Activated naive CD4-positive, alpha-beta T cell treated with anti-CD3 and anti-CD28 coated beads, Interleukin-2, amount 50 U/mL, for 24 hours (primary cell): Measurements from ENCODE around the gene FGF22.

Experiments used
- H3K27ac Mint-ChIP-seq: one replicate; pipeline ENCODE4 v1.8.0; 2021; ENCODE audit warnings: mild to moderate bottlenecking, mixed read lengths
- H3K27me3 Mint-ChIP-seq: one replicate; pipeline ENCODE4 v1.8.0; 2021; ENCODE audit warnings: mixed read lengths
- H3K36me3 Mint-ChIP-seq: one replicate; pipeline ENCODE4 v1.8.0; 2021; ENCODE audit warnings: mixed read lengths
- H3K4me1 Mint-ChIP-seq: one replicate; pipeline ENCODE4 v1.8.0; 2021; ENCODE audit warnings: mixed read lengths
- H3K4me3 Mint-ChIP-seq: one replicate; pipeline ENCODE4 v1.8.0; 2021; ENCODE audit warnings: mild to moderate bottlenecking, mixed read lengths
- H3K9me3 Mint-ChIP-seq: one replicate; pipeline ENCODE4 v1.8.0; 2021; ENCODE audit warnings: mixed read lengths

The FGF22 gene

DNA sequence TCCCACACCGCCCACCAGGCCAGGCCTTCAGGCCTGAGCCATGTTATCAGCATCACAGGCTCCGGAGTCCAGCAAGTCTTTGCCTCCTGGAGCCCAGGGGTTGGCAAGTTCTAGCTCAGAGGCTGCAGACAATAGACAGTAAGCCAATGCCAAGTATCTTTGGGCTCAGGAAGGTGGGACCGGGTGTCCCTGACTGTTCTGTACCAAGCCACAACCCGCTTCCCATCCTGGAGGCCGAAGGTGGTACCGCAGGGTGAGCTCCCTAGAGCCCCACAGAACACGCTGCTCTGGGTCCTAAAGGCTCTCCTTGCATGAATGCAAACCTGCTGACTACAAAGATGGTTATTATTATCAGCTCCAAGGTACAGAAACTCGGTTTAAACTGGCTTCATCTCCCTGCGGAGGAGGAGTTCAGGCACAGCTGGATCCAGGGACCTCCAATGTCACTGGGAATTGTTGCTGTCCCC lies 31.0 kb downstream of the FGF22 start:
- H3K9me3 Mint-ChIP-seq: no peaks in the 10 kb centered on the region
- peaks cover 9% of the 10 kb centered on the region for H3K27me3 Mint-ChIP-seq
- H3K4me3 Mint-ChIP-seq: no peak overlapping the region
- H3K4me1 Mint-ChIP-seq: peaks cover 4% of the 10 kb centered on the region
- no peak overlapping the region for H3K27ac Mint-ChIP-seq
- no peaks in the 10 kb centered on the region for H3K36me3 Mint-ChIP-seq

DNA sequence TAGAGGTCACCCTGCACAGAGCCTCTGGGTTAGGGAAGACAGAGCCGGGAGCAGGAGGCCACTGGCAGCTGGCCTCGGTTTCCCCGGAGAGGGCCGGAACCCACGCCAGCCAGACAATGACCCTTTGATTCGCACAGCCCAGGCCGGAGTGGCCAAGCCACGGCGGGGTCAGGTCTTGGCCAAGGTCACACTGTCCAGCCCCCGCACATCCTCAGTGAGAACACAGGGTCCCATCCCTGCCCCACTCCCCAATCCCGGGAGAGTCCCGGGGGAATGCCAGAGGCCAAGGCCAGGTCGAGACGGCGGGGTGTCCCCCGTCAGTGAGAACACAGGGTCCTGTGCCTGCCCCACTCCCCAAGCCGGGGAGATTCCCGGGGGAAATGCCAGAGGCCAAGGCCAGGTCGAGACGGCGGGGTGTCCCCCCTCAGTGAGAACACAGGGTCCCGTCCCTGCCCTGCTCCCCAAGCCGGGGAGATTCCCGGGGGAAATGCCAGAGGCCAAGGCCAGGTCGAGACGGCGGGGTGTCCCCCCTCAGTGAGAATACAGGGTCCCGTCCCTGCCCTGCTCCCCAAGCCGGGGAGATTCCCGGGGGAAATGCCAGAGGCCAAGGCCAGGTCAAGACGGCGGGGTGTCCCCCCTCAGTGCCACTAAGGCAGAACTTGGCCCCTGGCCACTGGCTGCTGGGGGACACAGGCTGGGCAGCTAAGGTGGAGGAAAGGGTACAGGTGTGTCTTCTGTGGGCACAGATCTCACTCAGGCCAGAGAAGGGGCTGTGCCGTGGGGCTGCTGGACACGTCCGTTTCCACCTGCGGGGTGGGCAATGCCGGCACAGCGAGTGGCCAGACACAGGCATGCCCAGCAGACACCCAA lies 34.8 kb downstream of the FGF22 start:
- Mint-ChIP-seq H3K4me3 (no peak overlapping the region), H3K9me3 (no peaks in the 10 kb centered on the region), H3K36me3 (no peaks in the 10 kb centered on the region), H3K4me1 (peaks cover 4% of the 10 kb centered on the region), H3K27me3 (peaks cover 6% of the 10 kb centered on the region), H3K27ac (no peak overlapping the region)

DNA sequence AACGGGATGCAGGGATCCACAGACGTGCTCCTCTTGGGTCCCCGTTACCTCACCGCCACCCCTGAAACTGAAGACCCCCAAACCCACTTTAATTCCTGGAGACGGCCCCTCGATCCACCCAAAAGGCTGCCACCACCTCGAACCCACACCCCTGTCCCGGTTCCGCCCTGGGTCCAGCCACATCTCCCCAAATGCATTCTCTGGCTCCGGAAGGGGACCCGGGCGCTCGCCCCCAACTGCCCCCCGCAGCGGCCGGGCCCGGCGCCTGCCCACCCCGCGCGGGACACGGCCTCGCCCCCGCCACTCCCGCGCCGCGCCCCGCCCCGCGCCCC lies 36.3 kb downstream of the FGF22 start:
- no peak overlapping the region for H3K4me3 Mint-ChIP-seq
- H3K9me3 Mint-ChIP-seq: no peaks in the 10 kb centered on the region
- H3K36me3 Mint-ChIP-seq: no peaks in the 10 kb centered on the region
- peaks cover 6% of the 10 kb centered on the region for H3K27me3 Mint-ChIP-seq
- H3K4me1 Mint-ChIP-seq: peaks cover 4% of the 10 kb centered on the region
- no peak overlapping the region for H3K27ac Mint-ChIP-seq

DNA sequence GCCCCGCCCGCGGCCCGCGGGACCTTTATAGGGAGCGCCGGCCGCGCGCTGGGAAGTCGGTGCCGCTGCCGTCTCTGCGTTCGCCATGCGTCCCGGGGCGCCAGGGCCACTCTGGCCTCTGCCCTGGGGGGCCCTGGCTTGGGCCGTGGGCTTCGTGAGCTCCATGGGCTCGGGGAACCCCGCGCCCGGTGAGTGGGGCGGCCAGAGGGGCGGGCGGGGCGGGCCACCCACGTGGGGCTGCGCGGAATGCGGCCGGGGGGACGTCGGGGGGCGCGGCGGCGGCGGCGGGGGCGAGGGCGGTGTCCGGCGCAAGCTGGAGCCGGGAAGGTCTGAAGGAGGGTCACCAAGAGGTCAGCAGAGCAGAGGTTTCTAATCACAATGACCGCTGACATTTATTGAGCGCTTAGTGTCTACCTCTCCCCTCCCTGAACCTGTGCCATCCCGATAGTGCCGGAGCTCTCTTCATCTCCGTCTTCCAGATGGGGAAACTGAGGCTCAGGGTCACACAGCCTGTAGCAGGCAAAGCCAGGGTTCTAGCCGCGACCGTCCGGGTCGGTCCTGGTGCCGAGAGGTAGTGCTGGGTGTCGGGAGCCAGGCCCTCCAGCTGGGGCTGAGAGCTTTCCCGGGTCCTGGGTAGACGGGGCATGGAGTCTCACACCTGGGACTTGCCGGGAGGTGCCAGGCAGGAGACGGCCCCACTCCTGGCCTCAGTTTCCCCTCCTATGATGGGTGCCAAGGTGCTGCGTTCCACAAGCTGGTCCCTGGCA lies 36.8 kb downstream of the FGF22 start, which contains the start of gene FSTL3:
TSS of gene FSTL3 (plus strand) at position 54 of the 767 bp plus-strand sequence. CDS start at position 86, 32 bp downstream.
- H3K4me3 Mint-ChIP-seq: no peak within 1 kb of the TSS
- peaks cover 4% of the 10 kb centered on the region for H3K4me1 Mint-ChIP-seq
- H3K27me3 Mint-ChIP-seq: peaks cover 6% of the 10 kb centered on the region
- no peak within 1 kb of the TSS for H3K27ac Mint-ChIP-seq
- H3K9me3 Mint-ChIP-seq: no peaks in the 10 kb centered on the region
- H3K36me3 Mint-ChIP-seq: no peaks in the 10 kb centered on the region

DNA sequence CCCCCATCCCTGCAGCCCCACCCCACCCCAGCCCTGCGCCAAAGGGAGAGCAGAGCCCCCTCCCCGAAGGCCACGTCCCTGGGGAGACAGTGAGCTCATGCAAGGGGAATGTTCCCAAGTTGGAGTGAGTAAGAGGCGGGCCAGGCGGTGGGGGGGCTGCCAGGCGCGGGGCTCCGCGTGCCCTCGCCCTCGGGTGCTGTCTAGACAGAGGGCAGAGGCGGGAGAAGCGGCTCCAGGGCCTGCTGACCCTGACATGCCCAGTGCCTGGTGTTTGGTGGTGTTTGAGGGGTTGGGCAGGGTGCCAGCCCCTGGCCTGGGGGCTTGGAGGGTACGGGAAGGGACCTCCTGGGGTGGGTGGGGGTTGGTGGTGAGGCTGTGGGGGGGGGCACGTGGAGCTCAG lies 37.5 kb downstream of the FGF22 start:
- H3K9me3 Mint-ChIP-seq: no peaks in the 10 kb centered on the region
- H3K4me3 Mint-ChIP-seq: no peak overlapping the region
- H3K36me3 Mint-ChIP-seq: no peaks in the 10 kb centered on the region
- H3K27ac Mint-ChIP-seq: no peak overlapping the region
- H3K4me1 Mint-ChIP-seq: peaks cover 4% of the 10 kb centered on the region
- H3K27me3 Mint-ChIP-seq: peaks cover 6% of the 10 kb centered on the region

DNA sequence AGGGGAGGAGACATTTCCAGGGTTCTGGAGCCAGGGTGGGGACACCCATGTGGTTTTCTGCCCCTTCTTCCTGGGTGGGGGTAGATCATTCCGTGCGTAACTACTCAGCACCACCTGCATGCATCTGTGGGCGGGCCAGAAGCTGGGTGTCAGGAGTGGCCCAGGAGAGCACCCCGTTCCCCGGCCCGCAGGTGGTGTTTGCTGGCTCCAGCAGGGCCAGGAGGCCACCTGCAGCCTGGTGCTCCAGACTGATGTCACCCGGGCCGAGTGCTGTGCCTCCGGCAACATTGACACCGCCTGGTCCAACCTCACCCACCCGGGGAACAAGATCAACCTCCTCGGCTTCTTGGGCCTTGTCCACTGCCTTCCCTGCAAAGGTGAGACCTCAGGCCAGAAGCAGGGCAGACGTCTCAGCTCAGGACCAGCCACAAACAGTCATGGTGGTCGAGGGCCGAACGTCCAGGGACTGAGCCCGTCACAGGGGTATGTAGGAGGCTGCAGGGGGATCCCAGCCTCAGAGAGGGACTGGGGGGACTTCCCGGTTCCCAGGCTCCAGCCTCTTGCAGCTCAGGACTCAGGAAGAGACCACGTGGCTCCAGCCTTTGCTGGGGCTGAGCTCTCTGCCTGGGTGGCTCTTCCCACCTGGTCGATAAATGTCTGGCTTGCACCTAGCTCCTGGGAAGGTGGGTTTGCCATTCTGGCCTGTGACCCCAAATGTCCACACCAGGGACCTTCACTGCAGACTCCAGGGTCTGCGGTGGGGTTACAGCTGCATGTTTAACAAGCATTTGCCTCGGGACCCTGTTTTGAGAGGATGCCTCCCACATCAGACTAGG lies 38.1 kb downstream of the FGF22 start:
- Mint-ChIP-seq H3K36me3 (no peaks in the 10 kb centered on the region), H3K27me3 (peaks cover 6% of the 10 kb centered on the region), H3K4me3 (peak overlapping the region; percentile 42), H3K4me1 (peaks cover 4% of the 10 kb centered on the region), H3K27ac (no peak overlapping the region), H3K9me3 (no peaks in the 10 kb centered on the region)

DNA sequence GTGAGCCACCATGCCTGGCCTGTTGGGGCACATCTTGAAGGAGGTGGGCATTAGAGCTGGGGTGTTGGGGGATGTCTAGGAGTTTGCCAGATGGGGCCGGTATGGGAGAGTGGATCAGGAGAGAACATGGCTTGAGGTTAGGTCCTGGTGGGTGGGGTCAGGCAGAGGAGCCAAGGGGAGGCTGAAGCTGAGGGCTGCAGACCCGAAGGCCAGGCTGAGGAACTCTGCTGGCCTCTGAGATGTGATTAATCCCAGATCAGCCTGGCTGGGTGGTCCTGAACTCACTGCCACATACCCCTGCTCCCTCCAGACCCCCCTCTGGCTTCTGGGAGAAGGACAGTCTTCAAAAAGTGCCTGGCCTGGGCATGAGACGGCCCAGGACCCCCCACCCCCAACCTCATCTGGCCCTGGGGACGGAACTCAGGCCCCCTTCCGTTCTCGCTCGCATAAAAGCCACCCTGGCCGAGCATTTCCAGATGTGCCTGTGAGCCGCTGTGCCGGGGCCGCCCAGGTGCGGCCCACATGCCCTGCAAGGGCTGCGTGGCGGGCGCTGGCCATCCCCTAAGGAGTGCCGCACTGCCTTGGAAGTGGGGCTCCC lies 39.2 kb downstream of the FGF22 start:
- no peaks in the 10 kb centered on the region for H3K9me3 Mint-ChIP-seq
- H3K27ac Mint-ChIP-seq: no peak overlapping the region
- peak overlapping the region; percentile 71 for H3K4me3 Mint-ChIP-seq
- H3K4me1 Mint-ChIP-seq: peaks cover 4% of the 10 kb centered on the region
- peaks cover 5% of the 10 kb centered on the region for H3K27me3 Mint-ChIP-seq
- no peaks in the 10 kb centered on the region for H3K36me3 Mint-ChIP-seq

DNA sequence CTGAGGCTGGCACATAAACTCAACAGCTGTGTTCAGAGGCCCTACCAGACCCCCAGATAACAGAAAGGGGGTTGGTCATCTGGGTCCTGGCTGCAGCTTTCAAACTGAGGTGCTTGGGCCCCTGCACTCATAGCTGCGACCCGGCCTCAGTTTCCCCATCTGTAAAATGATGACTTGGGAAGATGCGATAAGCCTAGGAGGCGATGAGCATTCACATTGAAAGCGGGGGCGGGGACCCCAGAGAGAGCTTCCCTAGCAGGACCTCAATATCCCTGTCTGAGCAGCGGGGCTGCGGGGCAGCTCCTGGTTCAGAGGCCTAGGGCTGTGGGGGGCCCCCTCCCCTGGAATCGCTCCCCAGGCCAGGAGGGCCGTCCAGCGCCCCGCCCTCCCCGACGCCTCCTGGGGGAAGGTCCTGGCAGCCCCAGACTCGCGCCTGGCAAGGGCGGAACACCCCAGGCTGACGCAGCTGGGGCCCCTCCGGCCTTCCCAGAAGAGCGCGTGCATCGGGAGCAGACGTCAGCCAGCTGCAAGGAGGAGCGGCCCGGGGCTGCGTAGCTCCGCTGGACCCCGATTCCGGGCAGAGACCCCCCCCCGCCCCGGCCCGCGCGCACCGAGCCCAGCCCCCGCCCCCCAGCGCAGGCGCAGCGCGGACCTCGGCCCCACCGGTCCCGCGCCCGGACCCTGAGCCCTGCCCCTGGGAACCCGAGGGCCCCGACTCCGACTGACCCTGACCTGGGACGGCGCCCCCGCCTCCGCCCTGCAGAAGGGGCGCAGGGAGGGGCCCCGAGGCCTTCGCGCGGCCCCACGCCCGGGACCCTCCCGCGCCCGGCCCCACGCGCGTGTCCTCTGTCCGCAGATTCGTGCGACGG lies 40.0 kb downstream of the FGF22 start:
- no peak overlapping the region for H3K27ac Mint-ChIP-seq

DNA sequence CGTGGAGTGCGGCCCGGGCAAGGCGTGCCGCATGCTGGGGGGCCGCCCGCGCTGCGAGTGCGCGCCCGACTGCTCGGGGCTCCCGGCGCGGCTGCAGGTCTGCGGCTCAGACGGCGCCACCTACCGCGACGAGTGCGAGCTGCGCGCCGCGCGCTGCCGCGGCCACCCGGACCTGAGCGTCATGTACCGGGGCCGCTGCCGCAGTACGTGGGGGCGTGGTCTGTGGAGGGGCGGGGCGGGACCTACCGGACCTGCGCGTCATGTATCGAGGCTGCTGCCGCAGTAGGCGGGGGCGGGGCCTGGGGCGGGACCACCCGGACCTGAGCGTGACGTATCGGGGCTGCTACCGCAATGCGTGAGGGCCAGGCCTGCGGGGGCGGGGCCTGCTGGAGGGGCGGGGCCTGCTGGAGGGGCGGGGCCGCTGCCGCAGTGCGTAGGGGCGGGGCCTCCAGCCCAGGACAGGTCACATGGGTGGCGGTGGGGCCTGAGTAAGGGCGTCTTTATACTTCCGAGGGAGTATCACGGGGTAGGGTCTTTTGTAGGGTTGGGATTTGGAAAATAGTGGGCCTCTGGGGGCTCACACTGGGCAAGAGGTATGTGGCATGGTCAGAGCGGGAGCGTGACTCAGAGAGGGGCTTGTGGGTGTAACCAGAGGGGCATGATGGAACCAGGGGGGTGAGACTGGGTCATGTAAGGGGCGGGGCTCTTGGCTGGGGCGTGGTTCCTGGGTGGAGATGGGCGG lies 40.8 kb downstream of the FGF22 start:
- Mint-ChIP-seq H3K27ac (peak overlapping the region; percentile 100), H3K36me3 (no peaks in the 10 kb centered on the region), H3K9me3 (no peaks in the 10 kb centered on the region), H3K4me1 (no peaks in the 10 kb centered on the region), H3K27me3 (peaks cover under 1% of the 10 kb centered on the region), H3K4me3 (peak overlapping the region; percentile 93)

More for the DNA sequence above, 40.0 kb downstream of the FGF22 start:
- peaks cover 5% of the 10 kb centered on the region for H3K27me3 Mint-ChIP-seq
- no peaks in the 10 kb centered on the region for H3K9me3 Mint-ChIP-seq
- peaks cover 4% of the 10 kb centered on the region for H3K4me1 Mint-ChIP-seq
- H3K36me3 Mint-ChIP-seq: no peaks in the 10 kb centered on the region
- H3K4me3 Mint-ChIP-seq: peak overlapping the region; percentile 93

DNA sequence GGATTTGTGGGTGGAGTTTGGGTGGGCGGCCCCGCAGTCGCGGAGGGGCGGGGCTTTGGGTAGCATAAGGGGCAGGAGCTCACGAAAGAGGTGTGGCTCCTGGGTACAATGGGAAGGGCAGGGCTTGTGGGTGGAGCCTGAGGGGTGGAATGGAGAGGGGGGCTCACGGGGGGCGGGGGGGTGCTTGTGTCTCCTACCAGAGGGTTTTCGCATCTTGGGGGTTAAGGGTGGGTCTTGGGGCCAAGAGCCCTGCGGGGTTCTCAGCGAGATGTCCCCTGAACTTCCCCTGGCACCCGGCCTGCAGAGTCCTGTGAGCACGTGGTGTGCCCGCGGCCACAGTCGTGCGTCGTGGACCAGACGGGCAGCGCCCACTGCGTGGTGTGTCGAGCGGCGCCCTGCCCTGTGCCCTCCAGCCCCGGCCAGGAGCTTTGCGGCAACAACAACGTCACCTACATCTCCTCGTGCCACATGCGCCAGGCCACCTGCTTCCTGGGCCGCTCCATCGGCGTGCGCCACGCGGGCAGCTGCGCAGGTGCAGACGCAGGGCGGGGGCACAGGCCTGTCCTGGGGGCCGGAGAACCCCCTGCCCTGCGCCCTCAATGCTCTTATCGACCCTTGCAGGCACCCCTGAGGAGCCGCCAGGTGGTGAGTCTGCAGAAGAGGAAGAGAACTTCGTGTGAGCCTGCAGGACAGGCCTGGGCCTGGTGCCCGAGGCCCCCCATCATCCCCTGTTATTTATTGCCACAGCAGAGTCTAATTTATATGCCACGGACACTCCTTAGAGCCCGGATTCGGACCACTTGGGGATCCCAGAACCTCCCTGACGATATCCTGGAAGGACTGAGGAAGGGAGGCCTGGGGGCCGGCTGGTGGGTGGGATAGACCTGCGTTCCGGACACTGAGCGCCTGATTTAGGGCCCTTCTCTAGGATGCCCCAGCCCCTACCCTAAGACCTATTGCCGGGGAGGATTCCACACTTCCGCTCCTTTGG lies 41.6 kb downstream of the FGF22 start:
- Mint-ChIP-seq H3K4me3 (peak overlapping the region; percentile 93), H3K27ac (peak overlapping the region; percentile 100), H3K27me3 (no peaks in the 10 kb centered on the region), H3K9me3 (no peaks in the 10 kb centered on the region), H3K4me1 (no peaks in the 10 kb centered on the region), H3K36me3 (no peaks in the 10 kb centered on the region)

DNA sequence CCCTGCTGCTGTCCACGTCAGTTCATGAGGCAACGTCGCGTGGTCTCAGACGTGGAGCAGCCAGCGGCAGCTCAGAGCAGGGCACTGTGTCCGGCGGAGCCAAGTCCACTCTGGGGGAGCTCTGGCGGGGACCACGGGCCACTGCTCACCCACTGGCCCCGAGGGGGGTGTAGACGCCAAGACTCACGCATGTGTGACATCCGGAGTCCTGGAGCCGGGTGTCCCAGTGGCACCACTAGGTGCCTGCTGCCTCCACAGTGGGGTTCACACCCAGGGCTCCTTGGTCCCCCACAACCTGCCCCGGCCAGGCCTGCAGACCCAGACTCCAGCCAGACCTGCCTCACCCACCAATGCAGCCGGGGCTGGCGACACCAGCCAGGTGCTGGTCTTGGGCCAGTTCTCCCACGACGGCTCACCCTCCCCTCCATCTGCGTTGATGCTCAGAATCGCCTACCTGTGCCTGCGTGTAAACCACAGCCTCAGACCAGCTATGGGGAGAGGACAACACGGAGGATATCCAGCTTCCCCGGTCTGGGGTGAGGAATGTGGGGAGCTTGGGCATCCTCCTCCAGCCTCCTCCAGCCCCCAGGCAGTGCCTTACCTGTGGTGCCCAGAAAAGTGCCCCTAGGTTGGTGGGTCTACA lies 43.1 kb downstream of the FGF22 start:
- no peaks in the 10 kb centered on the region for H3K4me1 Mint-ChIP-seq
- H3K27me3 Mint-ChIP-seq: no peaks in the 10 kb centered on the region
- no peak overlapping the region for H3K27ac Mint-ChIP-seq
- no peaks in the 10 kb centered on the region for H3K9me3 Mint-ChIP-seq
- no peaks in the 10 kb centered on the region for H3K36me3 Mint-ChIP-seq
- no peak overlapping the region for H3K4me3 Mint-ChIP-seq

DNA sequence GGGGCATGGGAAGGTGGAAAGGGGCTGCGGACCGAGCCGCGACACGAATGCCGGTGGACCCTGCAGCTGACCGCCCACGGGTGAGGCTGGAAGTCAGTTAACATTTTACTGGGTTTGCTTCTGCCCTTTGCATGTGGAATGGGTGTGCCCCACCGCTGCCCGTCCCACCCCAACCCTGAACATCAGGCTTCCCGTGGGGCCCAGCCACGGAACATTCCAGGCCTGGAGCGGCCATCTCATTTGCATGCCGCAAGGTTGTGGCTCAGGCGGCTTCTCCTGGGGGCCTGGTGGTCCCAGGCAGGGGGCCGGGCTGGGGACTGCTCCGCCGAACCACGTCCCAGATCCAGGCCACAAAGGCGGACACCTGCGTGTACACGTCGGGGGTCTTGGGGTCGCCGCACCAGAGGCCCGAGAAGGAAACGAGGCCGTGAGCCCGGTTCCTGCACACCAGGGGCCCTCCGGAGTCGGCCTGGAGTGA lies 45.8 kb downstream of the FGF22 start:
- no peak overlapping the region for H3K27ac Mint-ChIP-seq
- H3K36me3 Mint-ChIP-seq: no peaks in the 10 kb centered on the region
- H3K4me1 Mint-ChIP-seq: no peaks in the 10 kb centered on the region
- no peaks in the 10 kb centered on the region for H3K27me3 Mint-ChIP-seq
- H3K4me3 Mint-ChIP-seq: no peak overlapping the region
- H3K9me3 Mint-ChIP-seq: no peaks in the 10 kb centered on the region
